Measurements from ENCODE around the gene FHIT.

Gene FHIT

DNA sequence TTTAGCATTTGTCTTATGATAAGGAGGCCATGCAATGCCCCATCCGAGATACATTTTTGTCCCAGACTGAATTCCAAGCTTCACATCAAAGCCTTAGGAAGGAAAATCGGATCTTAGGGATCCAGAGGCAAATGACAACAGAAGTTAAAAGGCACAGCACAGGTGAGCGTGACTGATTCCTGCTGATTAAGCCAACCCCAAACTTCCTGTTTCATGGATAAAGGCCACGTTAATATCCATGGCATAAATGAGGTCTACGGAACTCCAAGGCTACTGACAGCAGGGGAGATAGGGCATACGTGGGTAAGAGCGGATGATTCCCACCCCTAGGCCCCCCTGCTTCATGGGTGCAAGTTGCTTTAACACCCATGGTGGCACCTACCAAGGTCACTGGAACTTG, 471.6 kb downstream of the FHIT start:
- no peak for DNase-seq (ENCODE audit: low read depth in 3 of 3, low spot score in 1 of 3)

- DNase-seq (ENCODE audit: low read depth in 3 of 3, low spot score in 1 of 3): no peak
Observed at GRCh38 chr3:60775985-60776384, 475.3 kb downstream of the FHIT start.

DNA sequence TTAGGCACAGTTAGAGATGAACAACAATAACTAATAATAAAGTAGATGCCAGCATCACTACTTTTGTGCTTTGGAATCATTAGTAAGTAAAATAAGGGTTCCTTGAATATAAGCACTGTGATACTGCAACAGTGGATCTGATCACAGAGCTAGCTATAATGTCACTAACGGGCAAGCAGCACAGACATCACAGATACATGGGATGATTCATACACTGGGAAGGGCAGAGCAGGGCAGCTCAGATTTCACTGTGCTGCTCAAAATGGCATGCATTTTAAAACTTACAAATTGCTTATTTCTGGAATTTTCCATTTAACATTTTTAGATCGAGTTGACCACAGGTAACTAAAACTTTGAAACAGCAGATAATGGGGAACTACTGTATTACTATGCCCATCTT, 476.6 kb downstream of the FHIT start:
- DNase-seq (ENCODE audit: low read depth in 3 of 3, low spot score in 1 of 3): no peak

DNA sequence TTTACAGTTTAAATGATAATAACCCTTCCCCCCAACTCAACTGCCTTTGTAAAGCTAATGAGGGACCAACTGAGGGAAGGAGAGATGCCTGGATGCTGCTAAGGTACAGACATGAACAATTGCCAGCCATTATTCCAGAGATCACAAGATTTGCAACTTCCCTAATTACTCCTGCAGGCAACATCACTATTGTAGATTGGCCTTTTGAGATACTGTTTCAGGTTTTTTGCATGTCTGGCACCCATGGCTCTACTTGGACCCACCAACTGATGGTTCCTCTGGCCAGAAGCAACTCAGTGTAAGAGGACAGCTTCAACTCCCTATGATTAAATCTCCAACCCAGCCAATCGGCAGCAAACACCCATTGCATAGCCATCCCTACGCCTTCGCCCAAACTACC, 478.7 kb downstream of the FHIT start:
- no peak for DNase-seq (ENCODE audit: low read depth in 3 of 3, low spot score in 1 of 3)

DNA sequence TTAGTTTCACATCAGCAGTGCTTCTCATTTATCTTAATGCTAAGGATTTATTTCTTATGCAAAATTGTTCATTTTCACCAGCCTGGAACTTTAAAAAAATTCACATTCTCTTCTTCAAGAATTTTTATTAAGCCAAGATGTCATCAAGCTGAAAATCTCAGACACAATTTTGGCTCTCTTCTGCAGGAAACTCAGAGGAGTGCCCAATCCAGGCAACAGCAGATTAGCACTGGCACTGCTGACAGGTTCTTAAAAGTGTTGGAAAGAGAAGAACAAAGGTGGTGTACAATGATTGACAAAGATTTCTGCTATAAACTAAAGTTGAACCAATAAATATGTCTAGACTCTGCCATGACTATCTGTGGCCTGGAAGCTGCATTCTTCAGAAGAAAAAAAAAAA, 479.5 kb downstream of the FHIT start:
- no peak for DNase-seq (ENCODE audit: low read depth in 3 of 3, low spot score in 1 of 3)

- DNase-seq (ENCODE audit: low read depth in 3 of 3, low spot score in 1 of 3): no peak
Observed at GRCh38 chr3:60770532-60770931, 480.7 kb downstream of the FHIT start.

DNA sequence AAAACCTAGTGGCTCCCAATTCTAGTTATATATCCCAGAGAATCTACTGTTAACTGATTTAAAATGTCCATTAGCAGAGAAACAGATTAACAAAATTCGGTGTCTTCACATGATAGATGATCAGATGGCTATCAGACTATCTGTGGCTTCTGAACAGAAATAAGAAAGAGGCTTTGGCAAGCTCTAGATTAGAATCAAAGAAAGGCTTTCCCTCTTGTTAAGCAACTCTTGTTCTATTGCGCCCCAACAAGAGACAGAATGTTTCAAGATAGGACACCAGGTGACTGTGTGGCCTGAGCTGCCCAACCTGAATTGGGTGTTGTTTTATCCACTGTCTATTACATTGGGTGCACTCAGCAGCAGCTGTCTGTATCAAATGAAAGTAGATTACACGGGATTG, 483.7 kb downstream of the FHIT start:
- no peak for DNase-seq (ENCODE audit: low read depth in 3 of 3, low spot score in 1 of 3)

GRCh38 chr3:60765776-60766175, 485.5 kb downstream of the FHIT start:
- DNase-seq (ENCODE audit: low read depth in 3 of 3, low spot score in 1 of 3): no peak

DNA sequence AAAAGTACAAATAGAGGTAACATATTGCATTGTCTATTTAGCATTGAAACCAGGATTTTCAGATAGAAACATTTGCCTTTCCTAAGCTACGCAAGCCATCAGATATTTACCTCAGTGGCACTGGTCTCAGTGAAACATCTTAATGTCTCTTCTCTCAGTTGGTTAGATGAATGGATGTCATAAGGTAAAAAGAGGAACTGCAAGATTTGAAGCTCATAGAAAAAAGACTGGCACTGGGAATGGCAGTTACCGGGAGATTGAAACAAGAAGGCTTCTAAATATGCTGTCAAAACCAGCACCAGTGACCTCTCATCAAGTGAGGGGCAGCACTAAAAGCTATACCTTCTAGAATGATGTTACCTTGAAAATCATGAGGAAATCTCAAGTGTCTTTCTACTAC, 486.4 kb downstream of the FHIT start:
- no peak for DNase-seq (ENCODE audit: low read depth in 3 of 3, low spot score in 1 of 3)

DNA sequence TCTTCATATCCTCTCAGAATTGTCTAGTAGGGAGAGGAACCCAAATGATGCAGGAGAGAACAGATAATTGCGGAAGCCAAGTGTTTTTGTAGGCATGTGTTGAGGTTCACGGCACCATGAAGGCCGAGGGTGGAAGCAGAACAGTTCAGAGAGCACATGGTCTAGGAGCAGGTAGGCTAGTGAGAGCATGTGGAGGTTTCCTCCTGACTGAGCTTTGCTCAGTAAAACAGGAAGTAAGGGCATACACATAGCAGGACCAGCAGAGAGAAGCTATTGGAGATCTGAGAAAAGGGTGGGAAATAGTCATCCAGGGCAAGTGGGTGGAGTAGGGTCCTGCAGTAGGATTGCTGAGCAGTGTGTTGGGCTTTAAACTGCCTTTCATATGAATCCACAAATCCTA, 491.1 kb downstream of the FHIT start:
- DNase-seq (ENCODE audit: low read depth in 3 of 3, low spot score in 1 of 3): no peak

DNA sequence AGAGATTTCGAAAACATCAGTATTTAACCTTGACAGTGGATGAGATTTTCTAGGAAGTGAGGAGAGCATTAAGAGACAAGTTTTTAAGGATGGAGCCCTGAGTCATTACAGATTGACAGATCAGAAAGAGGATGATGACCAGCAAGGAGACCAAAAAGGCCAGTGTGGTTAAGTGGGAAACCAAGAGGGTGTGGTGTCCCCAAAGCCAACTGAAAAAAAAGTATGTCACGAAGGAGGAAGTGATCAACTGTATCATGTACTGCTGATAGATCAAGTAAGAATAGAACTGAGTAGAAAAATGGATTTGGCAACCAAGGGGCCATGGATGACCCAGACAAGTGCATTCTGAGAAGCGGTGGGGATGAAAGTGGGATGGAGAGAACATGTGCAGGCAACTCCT, 491.8 kb downstream of the FHIT start:
- DNase-seq (ENCODE audit: low read depth in 3 of 3, low spot score in 1 of 3): no peak

GRCh38 chr3:60758831-60759230, 492.4 kb downstream of the FHIT start:
- no peak for DNase-seq (ENCODE audit: low read depth in 3 of 3, low spot score in 1 of 3)

- DNase-seq (ENCODE audit: low read depth in 3 of 3, low spot score in 1 of 3): no peak
Observed at GRCh38 chr3:60758171-60758570, 493.1 kb downstream of the FHIT start.

DNA sequence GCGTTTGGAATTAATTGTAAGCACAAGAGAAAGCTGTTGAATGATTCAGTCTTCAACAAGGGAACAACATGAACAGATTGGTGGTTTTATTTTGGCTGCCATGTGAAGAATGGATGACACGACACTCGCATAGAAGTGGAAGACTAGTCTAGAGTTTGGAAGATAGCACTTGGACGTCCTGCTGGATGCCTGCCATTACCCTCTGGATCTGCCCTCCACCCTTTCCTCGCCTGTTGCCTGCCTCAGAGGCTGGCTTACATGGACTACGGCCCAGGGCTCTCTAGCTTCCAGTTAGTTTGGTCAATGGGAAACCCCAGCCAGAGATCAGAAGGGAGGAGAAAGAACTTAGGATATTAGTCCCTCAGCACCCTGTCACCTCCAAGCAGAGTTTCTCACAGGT, 493.5 kb downstream of the FHIT start:
- no peak for DNase-seq (ENCODE audit: low read depth in 3 of 3, low spot score in 1 of 3)

DNA sequence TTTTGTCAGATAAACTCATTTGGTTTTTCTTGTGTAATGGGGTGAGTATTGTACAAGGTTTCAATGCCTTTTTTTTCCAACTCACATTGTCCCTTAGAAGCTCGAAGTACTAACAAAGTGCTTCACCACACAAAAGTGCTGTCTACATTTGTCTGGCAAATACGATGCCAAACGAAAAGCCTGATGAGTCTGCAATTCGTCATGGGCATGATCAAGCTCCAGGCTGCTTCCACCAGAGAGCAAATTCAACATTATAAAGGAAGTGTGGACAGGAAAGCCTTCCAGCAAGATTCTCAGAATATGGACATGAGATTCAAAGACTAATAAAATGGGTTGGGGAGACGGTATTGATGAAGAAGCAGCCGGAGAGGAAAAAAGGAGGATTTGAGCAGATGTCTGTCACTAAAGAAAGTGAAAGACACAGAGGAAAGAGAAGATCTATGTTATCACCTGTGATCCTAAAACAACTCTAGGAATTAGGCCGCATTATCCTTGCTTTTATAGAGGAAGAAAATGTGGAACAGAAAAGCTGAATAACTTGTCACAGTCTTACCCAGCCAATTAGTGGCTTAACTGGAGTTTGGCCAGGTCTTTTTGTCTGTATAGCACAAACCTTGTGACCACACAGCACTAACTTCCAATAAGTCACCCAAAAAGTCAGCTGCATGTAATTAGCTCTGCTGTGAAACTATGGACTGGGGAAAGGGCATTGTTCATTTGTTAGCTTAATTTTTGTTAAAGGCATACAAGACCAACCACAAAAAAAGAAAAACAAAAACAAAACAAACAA, 494.8 kb downstream of the FHIT start:
- no peak for DNase-seq (ENCODE audit: low read depth in 3 of 3, low spot score in 1 of 3)

DNA sequence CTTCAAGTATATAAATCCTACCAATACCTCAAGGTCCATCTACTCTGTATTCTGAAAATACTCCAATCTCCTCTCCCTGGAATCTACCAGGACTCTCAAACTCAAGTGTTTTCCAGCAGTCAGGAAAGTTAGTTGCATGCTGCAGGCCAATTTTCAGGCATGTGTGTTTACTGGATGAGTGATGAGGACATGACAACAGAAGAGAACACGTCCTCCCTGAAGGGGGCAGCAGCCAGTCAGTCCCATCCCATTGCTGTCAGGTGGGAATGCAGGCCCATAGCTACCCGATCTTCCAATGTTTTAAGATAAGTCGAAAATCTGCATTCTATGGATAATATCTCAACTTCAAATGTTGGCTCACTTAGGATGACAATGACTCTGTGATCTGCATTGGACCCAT, 496.2 kb downstream of the FHIT start:
- DNase-seq (ENCODE audit: low read depth in 3 of 3, low spot score in 1 of 3): no peak

- DNase-seq (ENCODE audit: low read depth in 3 of 3, low spot score in 1 of 3): no peak
Observed at GRCh38 chr3:60754617-60755016, 496.6 kb downstream of the FHIT start.

GRCh38 chr3:60752809-60753208, 498.4 kb downstream of the FHIT start:
- no peak for DNase-seq (ENCODE audit: low read depth in 3 of 3, low spot score in 1 of 3)

GRCh38 chr3:60746695-60747416, 504.4 kb downstream of the FHIT start:
- no peak for DNase-seq (ENCODE audit: low read depth in 3 of 3, low spot score in 1 of 3)

DNA sequence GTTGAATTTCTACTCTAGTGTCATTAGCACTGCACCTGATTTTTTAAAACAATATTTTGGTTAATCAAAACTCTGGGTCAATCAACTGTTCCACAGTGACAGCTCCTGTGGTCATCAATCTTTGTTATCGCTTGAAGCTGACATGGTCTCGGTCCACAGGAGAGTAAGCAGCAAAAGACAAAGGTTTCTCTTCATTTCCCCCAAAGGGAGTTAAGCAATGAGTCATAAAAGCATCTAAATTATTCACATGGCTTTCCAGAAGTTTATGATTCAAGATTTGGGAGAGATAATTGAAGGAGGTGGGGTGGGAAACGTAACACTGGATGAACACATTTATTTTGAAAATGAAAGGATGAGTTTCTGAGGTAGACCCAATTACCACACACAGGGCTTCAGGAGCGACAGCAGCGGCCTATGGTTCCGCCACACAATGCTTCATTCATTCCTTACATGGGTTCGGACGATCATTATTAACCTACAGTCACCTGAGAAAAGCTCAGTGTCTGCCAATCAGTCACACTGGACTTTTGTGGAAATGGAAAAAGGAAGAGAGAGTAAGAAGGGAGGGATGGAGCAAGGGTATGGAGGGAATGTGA, 505.1 kb downstream of the FHIT start:
- DNase-seq (ENCODE audit: low read depth in 3 of 3, low spot score in 1 of 3): no peak

DNA sequence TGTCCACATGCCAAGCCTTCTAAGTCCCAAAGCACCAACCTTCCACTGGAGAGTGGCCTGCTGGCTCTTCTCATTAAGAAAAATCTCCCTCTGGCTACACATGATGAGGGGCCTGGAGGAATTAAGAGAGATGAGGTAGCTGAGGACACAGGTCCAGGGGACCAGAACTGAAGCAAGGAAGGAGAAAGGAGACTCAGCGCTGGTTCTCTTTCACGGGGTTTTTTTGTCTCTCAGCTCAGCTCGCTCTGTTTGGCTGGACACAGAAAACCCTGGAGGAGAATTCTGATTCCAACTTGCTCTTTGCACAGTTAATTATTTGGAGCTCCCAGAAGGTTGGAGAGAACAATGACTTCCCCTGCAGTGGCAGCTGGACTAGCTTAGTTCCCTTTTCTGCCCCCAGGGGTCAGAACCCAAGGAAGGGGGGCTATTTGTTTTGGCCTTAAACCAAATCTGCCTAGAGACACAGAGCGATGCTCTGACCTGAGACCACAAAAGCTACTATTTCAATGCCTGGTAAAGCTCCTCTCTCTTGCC, 507.6 kb downstream of the FHIT start:
- DNase-seq (ENCODE audit: low read depth in 3 of 3, low spot score in 1 of 3): no peak

DNA sequence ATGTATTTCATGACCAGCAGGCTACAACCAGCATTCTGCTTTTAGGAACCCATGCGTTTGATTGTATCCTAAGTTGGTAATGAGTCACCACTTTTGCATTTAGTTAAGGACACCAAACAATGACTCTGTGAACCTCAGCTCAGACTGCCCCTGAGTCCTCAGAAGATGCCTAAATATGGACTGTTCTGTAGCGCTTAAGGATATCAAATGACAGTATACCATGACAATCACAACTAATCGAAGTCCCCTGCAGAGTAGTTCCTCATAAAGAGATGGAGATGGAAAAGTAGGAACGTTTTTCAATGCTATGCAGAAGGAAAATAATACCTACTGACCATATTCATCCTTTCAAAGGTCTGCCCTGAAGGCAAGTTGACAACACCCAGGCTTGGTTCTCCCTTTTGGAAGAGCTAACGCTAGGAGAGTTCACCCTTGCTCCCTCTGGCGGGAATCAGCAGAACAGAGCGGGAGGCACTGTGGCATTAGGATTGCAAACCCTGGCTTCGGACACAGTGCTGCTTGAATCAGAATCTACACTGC, 508.6 kb downstream of the FHIT start:
- DNase-seq (ENCODE audit: low read depth in 3 of 3, low spot score in 1 of 3): no peak
